LNCaP clone FGC (cell line): ENCODE measurements around the gene AKAP12.
"Not testable (repeated sequence)": the region's sequence is repeated elsewhere in the genome, so short reads cannot be mapped to it uniquely, and the experiment has no call there.

Experiments used
- DNase-seq: peaks from one replicate; pipeline ENCODE4 v3.0.0-alpha.2; 2011; ENCODE audit warnings: low read depth
- H3K4me3 ChIP-seq: 2 replicates; pipeline ENCODE4 v1.5.1; 2011; ENCODE audit warnings: mild to moderate bottlenecking, low read depth, low read length, control low read depth
- CTCF ChIP-seq: IDR thresholded peaks from 2 replicates; pipeline ENCODE4 v1.5.1; 2012; ENCODE audit warnings: mild to moderate bottlenecking; ENCODE audit not compliant: control insufficient read depth, insufficient read depth; ENCODE audit errors: extremely low read depth

AKAP12 gene

DNA sequence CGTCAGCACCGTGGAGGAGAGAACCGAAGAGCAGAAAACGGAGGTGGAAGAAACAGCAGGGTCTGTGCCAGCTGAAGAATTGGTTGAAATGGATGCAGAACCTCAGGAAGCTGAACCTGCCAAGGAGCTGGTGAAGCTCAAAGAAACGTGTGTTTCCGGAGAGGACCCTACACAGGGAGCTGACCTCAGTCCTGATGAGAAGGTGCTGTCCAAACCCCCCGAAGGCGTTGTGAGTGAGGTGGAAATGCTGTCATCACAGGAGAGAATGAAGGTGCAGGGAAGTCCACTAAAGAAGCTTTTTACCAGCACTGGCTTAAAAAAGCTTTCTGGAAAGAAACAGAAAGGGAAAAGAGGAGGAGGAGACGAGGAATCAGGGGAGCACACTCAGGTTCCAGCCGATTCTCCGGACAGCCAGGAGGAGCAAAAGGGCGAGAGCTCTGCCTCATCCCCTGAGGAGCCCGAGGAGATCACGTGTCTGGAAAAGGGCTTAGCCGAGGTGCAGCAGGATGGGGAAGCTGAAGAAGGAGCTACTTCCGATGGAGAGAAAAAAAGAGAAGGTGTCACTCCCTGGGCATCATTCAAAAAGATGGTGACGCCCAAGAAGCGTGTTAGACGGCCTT lies 110.0 kb downstream of the AKAP12 start:
- TF ChIP-seq CTCF, result no peak
- no peak overlapping the region for H3K4me3 ChIP-seq
- no peak for DNase-seq

- no peak overlapping the region for H3K4me3 ChIP-seq
- TF ChIP-seq CTCF, result no peak
- no peak for DNase-seq
These were observed 110.8 kb downstream of the AKAP12 start for GRCh38 chr6:151350442-151351145.

GRCh38 chr6:151351146-151351700 lies 111.5 kb downstream of the AKAP12 start:
- TF ChIP-seq CTCF, result no peak
- DNase-seq, result no peak
- H3K4me3 ChIP-seq, result no peak overlapping the region

DNA sequence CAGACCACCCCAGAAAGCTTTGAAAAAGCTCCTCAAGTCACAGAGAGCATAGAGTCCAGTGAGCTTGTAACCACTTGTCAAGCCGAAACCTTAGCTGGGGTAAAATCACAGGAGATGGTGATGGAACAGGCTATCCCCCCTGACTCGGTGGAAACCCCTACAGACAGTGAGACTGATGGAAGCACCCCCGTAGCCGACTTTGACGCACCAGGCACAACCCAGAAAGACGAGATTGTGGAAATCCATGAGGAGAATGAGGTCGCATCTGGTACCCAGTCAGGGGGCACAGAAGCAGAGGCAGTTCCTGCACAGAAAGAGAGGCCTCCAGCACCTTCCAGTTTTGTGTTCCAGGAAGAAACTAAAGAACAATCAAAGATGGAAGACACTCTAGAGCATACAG lies 112.0 kb downstream of the AKAP12 start:
- H3K4me3 ChIP-seq, result no peak overlapping the region
- no peak for DNase-seq
- TF ChIP-seq CTCF, result no peak

- no peak for DNase-seq
- TF ChIP-seq CTCF, result no peak
- H3K4me3 ChIP-seq, result no peak overlapping the region
These were observed 112.9 kb downstream of the AKAP12 start for GRCh38 chr6:151352410-151353396.

- DNase-seq, result no peak
- no peak for TF ChIP-seq CTCF
These were observed 114.0 kb downstream of the AKAP12 start for GRCh38 chr6:151353795-151354194.

DNA sequence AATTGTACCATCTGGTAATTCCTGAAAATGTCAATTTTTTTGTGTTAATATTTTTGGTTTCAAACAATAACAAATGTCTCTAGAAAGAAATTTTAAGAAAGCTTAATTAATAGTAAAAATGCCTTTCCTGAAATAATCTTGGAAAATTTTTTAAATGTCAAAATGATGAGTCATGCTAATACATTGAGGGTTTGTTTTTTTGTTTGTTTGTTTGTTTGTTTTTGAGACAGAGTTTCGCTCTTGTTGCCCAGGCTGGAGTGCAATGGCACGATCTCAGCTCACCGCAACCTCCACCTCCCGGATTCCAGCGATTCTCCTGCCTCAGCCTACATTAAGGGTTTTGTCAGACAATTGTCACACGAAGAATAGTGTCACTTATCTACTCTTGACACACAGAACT lies 117.2 kb downstream of the AKAP12 start:
- DNase-seq, H3K4me3 ChIP-seq: not testable (repeated sequence)

More at GRCh38 chr6:151353795-151354194, 114.0 kb downstream of the AKAP12 start:
- H3K4me3 ChIP-seq, result no peak overlapping the region
